Endothelial cell (in vitro differentiated cells): ENCODE results near the gene NAP1L4. TPM values are rescaled to one million over a fixed set of nuclear protein-coding genes. Genes with fewer than 3 reads are reported as not detected.
A peak's percentile ranks its signal among the peaks of the same experiment; 100 is the strongest.

Experiments
- DNase-seq: peaks from one replicate; pipeline ENCODE4 v3.0.0; 2021; ENCODE audit warnings: low spot score
- H3K27ac Mint-ChIP-seq: one replicate; pipeline ENCODE4 v1.8.0; 2021; ENCODE audit warnings: mixed read lengths, inconsistent platforms; ENCODE audit not compliant: unreplicated experiment
- H3K27me3 Mint-ChIP-seq: one replicate; pipeline ENCODE4 v1.8.0; 2021; ENCODE audit warnings: mild to moderate bottlenecking, moderate library complexity, mixed read lengths, inconsistent platforms; ENCODE audit not compliant: unreplicated experiment
- H3K36me3 Mint-ChIP-seq: one replicate; pipeline ENCODE4 v1.8.0; 2021; ENCODE audit warnings: mild to moderate bottlenecking, low read depth, mixed read lengths, inconsistent platforms; ENCODE audit not compliant: unreplicated experiment
- H3K4me1 Mint-ChIP-seq: one replicate; pipeline ENCODE4 v1.8.0; 2021; ENCODE audit warnings: mild to moderate bottlenecking, mixed read lengths, inconsistent platforms; ENCODE audit not compliant: unreplicated experiment
- H3K4me3 Mint-ChIP-seq: one replicate; pipeline ENCODE4 v1.8.0; 2021; ENCODE audit warnings: mild to moderate bottlenecking, mixed read lengths, inconsistent platforms; ENCODE audit not compliant: unreplicated experiment
- H3K9me3 Mint-ChIP-seq: one replicate; pipeline ENCODE4 v1.8.0; 2021; ENCODE audit warnings: mixed read lengths, inconsistent platforms; ENCODE audit not compliant: unreplicated experiment
- CTCF ChIP-seq: fragments of 200-600 bp; sonication (generic); IDR thresholded peaks from one replicate; pipeline ENCODE4 v1.5.0; 2021; ENCODE audit warnings: antibody characterized with exemption; ENCODE audit not compliant: unreplicated experiment
- total RNA-seq: library from RNA; stranded (reverse); fragmentation: NEBNext Ultra II Directional; extraction: Animal tissue kit (Norgen Biotek cat#: 25700); gene quantifications from one replicate; pipeline ENCODE4 v1.2.1, GENCODE V29; 2021; ENCODE audit not compliant: unreplicated experiment

Gene NAP1L4
- total RNA-seq, 1 donor from 2014 or later: 148 TPM

GRCh38 chr11:2987881-2988861 lies 4.0 kb downstream of the NAP1L4 start:
- no peaks in the 10 kb centered on the region for H3K9me3 Mint-ChIP-seq
- H3K36me3 Mint-ChIP-seq: peaks cover 7% of the 10 kb centered on the region
- no peak for DNase-seq
- peak overlapping the region; percentile 35 for H3K4me3 Mint-ChIP-seq
- peaks cover 38% of the 10 kb centered on the region for H3K4me1 Mint-ChIP-seq
- TF ChIP-seq CTCF: no peak
- peaks cover 7% of the 10 kb centered on the region for H3K27me3 Mint-ChIP-seq
- H3K27ac Mint-ChIP-seq: peak overlapping the region; percentile 70

- H3K36me3 Mint-ChIP-seq: peaks cover 4% of the 10 kb centered on the region
- no peak for TF ChIP-seq CTCF
- H3K27me3 Mint-ChIP-seq: peaks cover 1% of the 10 kb centered on the region
- H3K4me3 Mint-ChIP-seq: no peak overlapping the region
- H3K9me3 Mint-ChIP-seq: no peaks in the 10 kb centered on the region
- peaks cover 16% of the 10 kb centered on the region for H3K4me1 Mint-ChIP-seq
- no peak overlapping the region for H3K27ac Mint-ChIP-seq
- DNase-seq: no peak
Observed at GRCh38 chr11:2983908-2984307, 8.2 kb downstream of the NAP1L4 start.

GRCh38 chr11:2982214-2982613 lies 9.9 kb downstream of the NAP1L4 start:
- DNase-seq: no peak
- H3K4me3 Mint-ChIP-seq: no peak overlapping the region
- peaks cover 1% of the 10 kb centered on the region for H3K27me3 Mint-ChIP-seq
- no peak for TF ChIP-seq CTCF
- H3K4me1 Mint-ChIP-seq: peaks cover 5% of the 10 kb centered on the region
- H3K27ac Mint-ChIP-seq: no peak overlapping the region
- peaks cover 8% of the 10 kb centered on the region for H3K36me3 Mint-ChIP-seq
- H3K9me3 Mint-ChIP-seq: no peaks in the 10 kb centered on the region

GRCh38 chr11:2981130-2981529 lies 11.0 kb downstream of the NAP1L4 start:
- Mint-ChIP-seq H3K27ac (no peak overlapping the region), H3K4me1 (peaks cover 2% of the 10 kb centered on the region), H3K4me3 (no peak overlapping the region), H3K9me3 (no peaks in the 10 kb centered on the region), H3K36me3 (peaks cover 15% of the 10 kb centered on the region), H3K27me3 (peaks cover 1% of the 10 kb centered on the region)
- no peak for DNase-seq
- no peak for TF ChIP-seq CTCF
